NCI-H226 (cell line): ENCODE data around the gene SPG7.

Experiments
- DNase-seq: peaks from one replicate; pipeline ENCODE4 v3.0.0-alpha.2; 2015

SPG7 gene

GRCh38 chr16:89489040-89489897, 18.9 kb upstream of the SPG7 start:
- DNase-seq = peak; percentile 92

GRCh38 chr16:89489898-89490438, 18.2 kb upstream of the SPG7 start:
- no peak for DNase-seq

- DNase-seq = peak; percentile 98
These were observed 17.6 kb upstream of the SPG7 start, which contains the start of gene ANKRD11 for GRCh38 chr16:89490439-89491237. ANKRD11 (minus strand) TSS chr16:89490561; CDS start chr16:89317019, 173,542 bp downstream.

GRCh38 chr16:89491238-89491869, 16.8 kb upstream of the SPG7 start:
- no peak for DNase-seq

GRCh38 chr16:89491974-89492687, 16.1 kb upstream of the SPG7 start:
- no peak for DNase-seq

GRCh38 chr16:89493776-89494175, 14.4 kb upstream of the SPG7 start:
- no peak for DNase-seq

- DNase-seq = peak; percentile 62
These were observed 13.1 kb upstream of the SPG7 start for GRCh38 chr16:89495121-89495520.

GRCh38 chr16:89498839-89499238, 9.4 kb upstream of the SPG7 start:
- DNase-seq = no peak

- DNase-seq = no peak
These were observed 8.4 kb upstream of the SPG7 start for GRCh38 chr16:89499767-89500166.

GRCh38 chr16:89502081-89502843, 5.9 kb upstream of the SPG7 start:
- peak; percentile 97 for DNase-seq

- no peak for DNase-seq
These were observed 4.1 kb upstream of the SPG7 start for GRCh38 chr16:89504091-89504490.

- peak; percentile 62 for DNase-seq
These were observed 2.7 kb upstream of the SPG7 start for GRCh38 chr16:89505204-89506112.

- no peak for DNase-seq
These were observed 2.1 kb upstream of the SPG7 start for GRCh38 chr16:89506113-89506504.

GRCh38 chr16:89506791-89507191, 1.4 kb upstream of the SPG7 start:
- DNase-seq = no peak

- DNase-seq = no peak
These were observed 879 bp upstream of the SPG7 start for GRCh38 chr16:89507214-89507833.

GRCh38 chr16:89510526-89510925, 2.3 kb downstream of the SPG7 start:
- no peak for DNase-seq

- DNase-seq = no peak
These were observed 3.2 kb downstream of the SPG7 start for GRCh38 chr16:89511374-89511773.

- DNase-seq = no peak
These were observed 4.2 kb downstream of the SPG7 start for GRCh38 chr16:89512453-89512852.

- DNase-seq = no peak
These were observed 8.9 kb downstream of the SPG7 start for GRCh38 chr16:89517128-89517527.

- no peak for DNase-seq
These were observed 11.7 kb downstream of the SPG7 start for GRCh38 chr16:89519881-89520280.
